Body of pancreas (tissue), 4 donors: ENCODE measurements around the gene BSPRY. TPM values are rescaled to one million over a fixed set of nuclear protein-coding genes. Genes with fewer than 3 reads are reported as not detected.

Experiments used
- ATAC-seq: fragments of 150-250 bp; one replicate; pipeline ENCODE4 v1.9.1; 2016
- DNase-seq, 4 donors: peaks; one replicate each; pipeline ENCODE4 v3.0.0-alpha.2; 2019
- H3K27ac ChIP-seq, 4 donors: fragments of 200-600 bp; sonication (generic); 1 replicate in 3 of 4; 2 replicates in 1 of 4; pipeline versions ENCODE4 v1.5.1 to v1.6.1; 2016 to 2019; ENCODE audit warnings: mild to moderate bottlenecking in 1 of 4, mixed read lengths in 1 of 4, moderate library complexity in 1 of 4
- H3K27me3 ChIP-seq, 2 donors: fragments of 200-600 bp; sonication (generic); one replicate each; pipeline ENCODE4 v1.6.0; 2016; ENCODE audit warnings: mild to moderate bottlenecking in 1 of 2
- H3K36me3 ChIP-seq, 2 donors: fragments of 200-600 bp; sonication (generic); replicated peaks in 1 of 2; 2 replicates each; pipeline ENCODE4 v1.5.1; 2016; ENCODE audit warnings: low read depth in 2 of 2; ENCODE audit not compliant: insufficient read depth in 1 of 2
- H3K4me1 ChIP-seq: fragments of 200-600 bp; sonication (generic); one replicate; pipeline ENCODE4 v1.6.0; 2016
- H3K4me3 ChIP-seq, 2 donors: fragments of 200-600 bp; sonication (generic); 1 replicate in 1 of 2; 2 replicates in 1 of 2; pipeline ENCODE4 v1.5.1; 2016 to 2019
- H3K9me3 ChIP-seq, 3 donors: fragments of 200-600 bp; sonication (generic); 1 replicate in 2 of 3; 2 replicates in 1 of 3; pipeline ENCODE4 v1.5.1; 2016
- POLR2A ChIP-seq, 3 donors: fragments of 450-650 bp; IDR thresholded peaks; one replicate each; pipeline ENCODE4 v1.6.1; 2016; ENCODE audit warnings: antibody characterized with exemption in 3 of 3, mild to moderate bottlenecking in 2 of 3
- WGBS, 2 donors: methylation state at CpG; one replicate each; pipeline ENCODE4 v1.1.5; 2017; 5-methylcytosine and 5-hydroxymethylcytosine counted together
- intact Hi-C: fragments of 100-400 bp; cut with DNase I; formaldehyde crosslinking; loops from one replicate; pipeline ENCODE4 v1.15.1; 2023
- total RNA-seq, 2 donors: library from RNA; depleted of rRNA; stranded (reverse); fragments of >200 nt; gene quantifications; one replicate each; pipeline ENCODE4 v1.1.0, GENCODE V29; 2016
- TF ChIP-seq, protein P1 (sequence below), 7 experiments: fragments of 450-650 bp in 4 of 7; fragments of 200-600 bp in 3 of 7; sonication (generic) in 3 of 7; IDR thresholded peaks; one replicate each; pipeline ENCODE4 v1.5.1; 2016 to 2019; ENCODE audit warnings: antibody characterized with exemption in 7 of 7

Gene BSPRY
- total RNA-seq, 2 donors from 2014 or later = 27.0 to 47.0 TPM

GRCh38 chr9:113306566-113306965 lies 42.8 kb upstream of the BSPRY start:
- Histone ChIP-seq H3K27me3 (no peaks in the 10 kb centered on the region), H3K36me3 (no peaks in the 10 kb centered on the region), H3K9me3 (no peaks in the 10 kb centered on the region), H3K4me1 (no peaks in the 10 kb centered on the region), H3K4me3 (no peak overlapping the region), H3K27ac (no peak overlapping the region)
- intact Hi-C loops = no loop called here
- 54 to 78% methylated on average over 1 of the region's 1 CpG for WGBS, 2 donors
- DNase-seq (no peak), ATAC-seq (no peak)
- TF ChIP-seq, protein P1, sequence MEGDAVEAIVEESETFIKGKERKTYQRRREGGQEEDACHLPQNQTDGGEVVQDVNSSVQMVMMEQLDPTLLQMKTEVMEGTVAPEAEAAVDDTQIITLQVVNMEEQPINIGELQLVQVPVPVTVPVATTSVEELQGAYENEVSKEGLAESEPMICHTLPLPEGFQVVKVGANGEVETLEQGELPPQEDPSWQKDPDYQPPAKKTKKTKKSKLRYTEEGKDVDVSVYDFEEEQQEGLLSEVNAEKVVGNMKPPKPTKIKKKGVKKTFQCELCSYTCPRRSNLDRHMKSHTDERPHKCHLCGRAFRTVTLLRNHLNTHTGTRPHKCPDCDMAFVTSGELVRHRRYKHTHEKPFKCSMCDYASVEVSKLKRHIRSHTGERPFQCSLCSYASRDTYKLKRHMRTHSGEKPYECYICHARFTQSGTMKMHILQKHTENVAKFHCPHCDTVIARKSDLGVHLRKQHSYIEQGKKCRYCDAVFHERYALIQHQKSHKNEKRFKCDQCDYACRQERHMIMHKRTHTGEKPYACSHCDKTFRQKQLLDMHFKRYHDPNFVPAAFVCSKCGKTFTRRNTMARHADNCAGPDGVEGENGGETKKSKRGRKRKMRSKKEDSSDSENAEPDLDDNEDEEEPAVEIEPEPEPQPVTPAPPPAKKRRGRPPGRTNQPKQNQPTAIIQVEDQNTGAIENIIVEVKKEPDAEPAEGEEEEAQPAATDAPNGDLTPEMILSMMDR (IDR thresholded peaks at IDR 0.05) = no peak

- intact Hi-C loops = no loop called here
- no peak for TF ChIP-seq POLR2A (IDR thresholded peaks at IDR 0.05)
- TF ChIP-seq, protein P1 (IDR thresholded peaks at IDR 0.05) = no peak
- no peaks in the 10 kb centered on the region for H3K36me3 ChIP-seq
- no peak for ATAC-seq
- 51 to 53% methylated on average over 7 to 8 of the region's 8 CpGs for WGBS, 2 donors
- no peaks in the 10 kb centered on the region for H3K27me3 ChIP-seq
- H3K4me1 ChIP-seq = no peaks in the 10 kb centered on the region
- no peak overlapping the region for H3K27ac ChIP-seq
- H3K9me3 ChIP-seq = no peaks in the 10 kb centered on the region
- no peak overlapping the region for H3K4me3 ChIP-seq
- no peak for DNase-seq
Observed at GRCh38 chr9:113307396-113307975, 41.9 kb upstream of the BSPRY start.

DNA sequence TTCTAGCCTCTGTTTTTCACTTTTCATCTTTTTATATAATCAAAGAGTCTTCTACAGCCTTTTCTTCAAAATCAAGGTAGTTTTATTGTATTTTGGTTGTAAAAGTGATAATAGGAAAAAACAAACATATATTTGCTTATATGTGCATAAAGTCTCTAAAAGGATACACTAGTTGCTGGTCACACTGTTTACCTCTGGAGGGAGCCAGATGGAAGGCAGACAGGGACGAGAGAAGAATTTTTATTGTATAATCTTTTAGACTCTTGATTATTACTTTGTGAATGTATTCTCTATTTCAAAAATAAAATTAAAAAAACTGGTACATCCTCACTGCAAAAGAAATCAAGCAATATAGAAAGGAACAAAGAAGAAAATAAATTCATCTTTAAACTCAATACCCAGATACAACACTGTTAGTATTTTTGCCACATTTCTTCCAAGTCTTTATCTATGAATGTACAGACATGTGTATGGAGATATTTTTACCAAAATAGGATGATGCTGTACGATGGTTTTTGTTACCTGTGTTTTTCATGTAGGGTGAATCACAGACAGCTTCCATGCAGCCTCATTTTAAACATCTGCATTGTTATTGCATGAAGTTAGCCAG lies 40.0 kb upstream of the BSPRY start:
- Histone ChIP-seq H3K27ac (no peak overlapping the region), H3K4me3 (no peak overlapping the region), H3K4me1 (no peaks in the 10 kb centered on the region), H3K27me3 (no peaks in the 10 kb centered on the region), H3K36me3 (no peaks in the 10 kb centered on the region), H3K9me3 (no peaks in the 10 kb centered on the region)
- intact Hi-C loops = no loop called here
- no peak for TF ChIP-seq POLR2A (IDR thresholded peaks at IDR 0.05)
- TF ChIP-seq, protein P1 (IDR thresholded peaks at IDR 0.05) = peak; percentile 36 to 83 (median 67)
- DNase-seq = peak; percentile 40 to 59 (median 54)
- ATAC-seq = no peak
- 3 to 4% methylated on average over 2 of the region's 2 CpGs for WGBS, 2 donors

- no peak for TF ChIP-seq POLR2A (IDR thresholded peaks at IDR 0.05)
- TF ChIP-seq, protein P1 (IDR thresholded peaks at IDR 0.05) = no peak
- intact Hi-C loops = loop anchor here (5.0 kb wide), 1 partner anchor 97 kb away; no protein-coding TSS in a partner anchor
- ATAC-seq = no peak
- no peak for DNase-seq
- H3K27me3 ChIP-seq = no peaks in the 10 kb centered on the region
- H3K36me3 ChIP-seq = no peaks in the 10 kb centered on the region
- H3K27ac ChIP-seq = no peak overlapping the region
- no peak overlapping the region for H3K4me3 ChIP-seq
- 31 to 53% methylated on average over 3 of the region's 3 CpGs for WGBS, 2 donors
- no peaks in the 10 kb centered on the region for H3K9me3 ChIP-seq
- H3K4me1 ChIP-seq = no peaks in the 10 kb centered on the region
Observed at GRCh38 chr9:113310538-113310937, 38.8 kb upstream of the BSPRY start.

DNA sequence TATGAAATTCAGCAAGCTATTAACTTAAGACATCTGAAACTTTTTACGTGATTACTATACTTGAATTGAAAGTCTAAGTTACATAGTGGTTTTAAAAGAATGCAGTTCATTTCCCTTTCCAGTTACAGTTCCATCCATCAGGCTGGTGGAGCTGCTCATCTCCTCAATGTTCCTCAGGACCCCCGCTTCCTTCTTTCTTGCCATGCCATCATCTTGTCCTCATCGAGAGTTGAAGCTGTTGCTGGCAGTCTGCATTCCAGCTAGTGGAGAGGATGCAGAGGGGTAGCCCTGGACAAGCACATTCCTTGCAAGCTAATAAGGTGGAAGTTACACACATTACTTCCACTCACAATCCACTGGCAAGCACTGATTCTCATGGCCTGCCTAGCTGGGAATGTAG lies 37.4 kb upstream of the BSPRY start:
- H3K36me3 ChIP-seq = no peaks in the 10 kb centered on the region
- WGBS, 2 donors = 89 to 92% methylated on average over 3 of the region's 3 CpGs
- ATAC-seq = no peak
- TF ChIP-seq, protein P1 (IDR thresholded peaks at IDR 0.05) = no peak
- TF ChIP-seq POLR2A (IDR thresholded peaks at IDR 0.05) = no peak
- no peak overlapping the region for H3K27ac ChIP-seq
- H3K4me1 ChIP-seq = no peaks in the 10 kb centered on the region
- intact Hi-C loops = loop anchor here (5.0 kb wide), 1 partner anchor 95 kb away; no protein-coding TSS in a partner anchor
- H3K9me3 ChIP-seq = no peaks in the 10 kb centered on the region
- no peak for DNase-seq
- no peak overlapping the region for H3K4me3 ChIP-seq
- no peaks in the 10 kb centered on the region for H3K27me3 ChIP-seq
